ENCODE data around the gene GBA3. TPM values are rescaled to one million over a fixed set of nuclear protein-coding genes. Genes with fewer than 3 reads are reported as not detected.

The GBA3 gene
- total and polyA plus RNA-seq, 2 experiments from 2014 or later: not detected

DNA sequence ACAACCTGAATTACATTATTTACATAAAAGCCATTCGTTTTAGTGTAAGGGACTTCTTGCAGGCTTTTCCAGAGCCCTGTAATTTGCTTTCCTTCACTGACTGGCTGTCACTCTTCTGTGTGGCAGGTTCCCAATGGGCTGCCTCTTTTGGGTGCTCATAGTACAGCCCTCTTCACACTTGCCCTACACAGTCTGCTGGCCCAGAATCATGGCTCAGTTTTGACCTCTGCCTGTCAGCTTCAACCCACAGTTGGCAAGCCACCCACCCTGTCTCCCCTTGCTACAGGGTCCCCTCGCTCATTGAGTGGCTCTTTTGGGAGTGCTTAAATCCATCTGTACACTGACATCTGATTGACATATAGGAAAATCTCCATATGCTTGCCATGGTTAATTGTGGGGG is 97.9 kb downstream of the GBA3 start (continued):
- TF ChIP-seq STAT1 (IDR thresholded peaks at IDR 0.05; ENCODE audit: unreplicated experiment) (no peak), ZNF114 (CRISPR knock-in tag; IDR thresholded peaks at IDR 0.05) (no peak), POLR2AphosphoS5 (IDR thresholded peaks at IDR 0.05; ENCODE audit: low read depth) (no peak), JUNB (IDR thresholded peaks at IDR 0.05; ENCODE audit: unreplicated experiment) (no peak), NANOG (IDR thresholded peaks at IDR 0.05; ENCODE audit: borderline replicate concordance) (no peak), EZH2 (IDR thresholded peaks at IDR 0.05; ENCODE audit: low read depth, unreplicated experiment) (no peak)

DNA sequence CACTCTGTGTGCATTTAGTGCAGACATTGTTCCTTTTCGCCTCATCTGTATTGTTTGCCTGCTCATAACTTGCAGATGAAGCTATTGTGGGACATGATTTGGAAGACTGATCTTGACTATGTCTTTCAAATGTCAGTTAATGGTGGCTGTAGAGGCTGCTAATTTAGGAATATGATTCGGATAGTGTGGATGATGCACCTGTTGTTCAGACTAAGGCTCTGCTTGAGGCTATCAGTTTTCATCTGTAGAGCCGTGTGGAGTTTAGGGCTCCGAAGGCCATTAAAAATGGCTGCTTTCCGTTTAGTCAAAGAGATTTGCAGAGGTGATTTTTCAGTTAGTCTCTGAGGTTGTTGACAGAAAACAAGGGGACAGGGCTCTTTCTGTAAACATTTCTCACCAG is 102.0 kb downstream of the GBA3 start:
- H2AFZ ChIP-seq: no peak overlapping the region
- no peaks in the 10 kb centered on the region for H3K36me3 ChIP-seq (ENCODE audit: insufficient read depth)
- no peaks in the 10 kb centered on the region for H3K79me2 ChIP-seq (replicated peaks; ENCODE audit: insufficient read depth)
- DNase-seq (ENCODE audit: low spot score) (no peak), ATAC-seq (no peak)
- H3K4me1 ChIP-seq (ENCODE audit: insufficient read depth): no peaks in the 10 kb centered on the region
- H3K27me3 ChIP-seq (ENCODE audit: insufficient read depth): no peaks in the 10 kb centered on the region
- H3K36me3 Mint-ChIP-seq (ENCODE audit: low read depth): no peaks in the 10 kb centered on the region
- no peaks in the 10 kb centered on the region for H3K9me3 Mint-ChIP-seq
- H3K4me3 Mint-ChIP-seq: no peak overlapping the region
- H3K9me2 ChIP-seq (ENCODE audit: insufficient read depth): peaks cover 7% of the 10 kb centered on the region; the same call in 1 of the 2 replicates
- no peaks in the 10 kb centered on the region for H3K4me1 Mint-ChIP-seq
- H3K27me3 Mint-ChIP-seq (ENCODE audit: insufficient read depth, low read depth, poor library complexity): no peaks in the 10 kb centered on the region
- H3K27ac ChIP-seq (ENCODE audit: low read depth): no peak overlapping the region
- no peaks in the 10 kb centered on the region for H3F3A ChIP-seq (replicated peaks; ENCODE audit: low read depth)
- no peaks in the 10 kb centered on the region for H4K20me1 ChIP-seq (replicated peaks; ENCODE audit: insufficient read depth)
- H3K4me2 ChIP-seq: no peak overlapping the region
- TF ChIP-seq, protein P1, sequence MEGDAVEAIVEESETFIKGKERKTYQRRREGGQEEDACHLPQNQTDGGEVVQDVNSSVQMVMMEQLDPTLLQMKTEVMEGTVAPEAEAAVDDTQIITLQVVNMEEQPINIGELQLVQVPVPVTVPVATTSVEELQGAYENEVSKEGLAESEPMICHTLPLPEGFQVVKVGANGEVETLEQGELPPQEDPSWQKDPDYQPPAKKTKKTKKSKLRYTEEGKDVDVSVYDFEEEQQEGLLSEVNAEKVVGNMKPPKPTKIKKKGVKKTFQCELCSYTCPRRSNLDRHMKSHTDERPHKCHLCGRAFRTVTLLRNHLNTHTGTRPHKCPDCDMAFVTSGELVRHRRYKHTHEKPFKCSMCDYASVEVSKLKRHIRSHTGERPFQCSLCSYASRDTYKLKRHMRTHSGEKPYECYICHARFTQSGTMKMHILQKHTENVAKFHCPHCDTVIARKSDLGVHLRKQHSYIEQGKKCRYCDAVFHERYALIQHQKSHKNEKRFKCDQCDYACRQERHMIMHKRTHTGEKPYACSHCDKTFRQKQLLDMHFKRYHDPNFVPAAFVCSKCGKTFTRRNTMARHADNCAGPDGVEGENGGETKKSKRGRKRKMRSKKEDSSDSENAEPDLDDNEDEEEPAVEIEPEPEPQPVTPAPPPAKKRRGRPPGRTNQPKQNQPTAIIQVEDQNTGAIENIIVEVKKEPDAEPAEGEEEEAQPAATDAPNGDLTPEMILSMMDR (conservative IDR thresholded peaks at IDR 0.05; ENCODE audit: low read depth in 2 of 2): no peak
- TF ChIP-seq ZNF331 (CRISPR knock-in tag; IDR thresholded peaks at IDR 0.05; ENCODE audit: low read depth): no peak
- TF ChIP-seq NANOG (IDR thresholded peaks at IDR 0.05; ENCODE audit: borderline replicate concordance): no peak
- TF ChIP-seq EZH2phosphoT487 (IDR thresholded peaks at IDR 0.05; ENCODE audit: unreplicated experiment): no peak
- no peak for TF ChIP-seq CREB1 (CRISPR knock-in tag; IDR thresholded peaks at IDR 0.05; ENCODE audit: low read depth)
- no peak for TF ChIP-seq EZH2 (IDR thresholded peaks at IDR 0.05; ENCODE audit: low read depth, unreplicated experiment)
- TF ChIP-seq, protein P2, sequence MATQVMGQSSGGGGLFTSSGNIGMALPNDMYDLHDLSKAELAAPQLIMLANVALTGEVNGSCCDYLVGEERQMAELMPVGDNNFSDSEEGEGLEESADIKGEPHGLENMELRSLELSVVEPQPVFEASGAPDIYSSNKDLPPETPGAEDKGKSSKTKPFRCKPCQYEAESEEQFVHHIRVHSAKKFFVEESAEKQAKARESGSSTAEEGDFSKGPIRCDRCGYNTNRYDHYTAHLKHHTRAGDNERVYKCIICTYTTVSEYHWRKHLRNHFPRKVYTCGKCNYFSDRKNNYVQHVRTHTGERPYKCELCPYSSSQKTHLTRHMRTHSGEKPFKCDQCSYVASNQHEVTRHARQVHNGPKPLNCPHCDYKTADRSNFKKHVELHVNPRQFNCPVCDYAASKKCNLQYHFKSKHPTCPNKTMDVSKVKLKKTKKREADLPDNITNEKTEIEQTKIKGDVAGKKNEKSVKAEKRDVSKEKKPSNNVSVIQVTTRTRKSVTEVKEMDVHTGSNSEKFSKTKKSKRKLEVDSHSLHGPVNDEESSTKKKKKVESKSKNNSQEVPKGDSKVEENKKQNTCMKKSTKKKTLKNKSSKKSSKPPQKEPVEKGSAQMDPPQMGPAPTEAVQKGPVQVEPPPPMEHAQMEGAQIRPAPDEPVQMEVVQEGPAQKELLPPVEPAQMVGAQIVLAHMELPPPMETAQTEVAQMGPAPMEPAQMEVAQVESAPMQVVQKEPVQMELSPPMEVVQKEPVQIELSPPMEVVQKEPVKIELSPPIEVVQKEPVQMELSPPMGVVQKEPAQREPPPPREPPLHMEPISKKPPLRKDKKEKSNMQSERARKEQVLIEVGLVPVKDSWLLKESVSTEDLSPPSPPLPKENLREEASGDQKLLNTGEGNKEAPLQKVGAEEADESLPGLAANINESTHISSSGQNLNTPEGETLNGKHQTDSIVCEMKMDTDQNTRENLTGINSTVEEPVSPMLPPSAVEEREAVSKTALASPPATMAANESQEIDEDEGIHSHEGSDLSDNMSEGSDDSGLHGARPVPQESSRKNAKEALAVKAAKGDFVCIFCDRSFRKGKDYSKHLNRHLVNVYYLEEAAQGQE (IDR thresholded peaks at IDR 0.05; ENCODE audit: unreplicated experiment): no peak
- TF ChIP-seq, protein P3, sequence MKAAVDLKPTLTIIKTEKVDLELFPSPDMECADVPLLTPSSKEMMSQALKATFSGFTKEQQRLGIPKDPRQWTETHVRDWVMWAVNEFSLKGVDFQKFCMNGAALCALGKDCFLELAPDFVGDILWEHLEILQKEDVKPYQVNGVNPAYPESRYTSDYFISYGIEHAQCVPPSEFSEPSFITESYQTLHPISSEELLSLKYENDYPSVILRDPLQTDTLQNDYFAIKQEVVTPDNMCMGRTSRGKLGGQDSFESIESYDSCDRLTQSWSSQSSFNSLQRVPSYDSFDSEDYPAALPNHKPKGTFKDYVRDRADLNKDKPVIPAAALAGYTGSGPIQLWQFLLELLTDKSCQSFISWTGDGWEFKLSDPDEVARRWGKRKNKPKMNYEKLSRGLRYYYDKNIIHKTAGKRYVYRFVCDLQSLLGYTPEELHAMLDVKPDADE (IDR thresholded peaks at IDR 0.05): no peak
- no peak for TF ChIP-seq JUNB (IDR thresholded peaks at IDR 0.05; ENCODE audit: unreplicated experiment)
- TF ChIP-seq, protein P4, sequence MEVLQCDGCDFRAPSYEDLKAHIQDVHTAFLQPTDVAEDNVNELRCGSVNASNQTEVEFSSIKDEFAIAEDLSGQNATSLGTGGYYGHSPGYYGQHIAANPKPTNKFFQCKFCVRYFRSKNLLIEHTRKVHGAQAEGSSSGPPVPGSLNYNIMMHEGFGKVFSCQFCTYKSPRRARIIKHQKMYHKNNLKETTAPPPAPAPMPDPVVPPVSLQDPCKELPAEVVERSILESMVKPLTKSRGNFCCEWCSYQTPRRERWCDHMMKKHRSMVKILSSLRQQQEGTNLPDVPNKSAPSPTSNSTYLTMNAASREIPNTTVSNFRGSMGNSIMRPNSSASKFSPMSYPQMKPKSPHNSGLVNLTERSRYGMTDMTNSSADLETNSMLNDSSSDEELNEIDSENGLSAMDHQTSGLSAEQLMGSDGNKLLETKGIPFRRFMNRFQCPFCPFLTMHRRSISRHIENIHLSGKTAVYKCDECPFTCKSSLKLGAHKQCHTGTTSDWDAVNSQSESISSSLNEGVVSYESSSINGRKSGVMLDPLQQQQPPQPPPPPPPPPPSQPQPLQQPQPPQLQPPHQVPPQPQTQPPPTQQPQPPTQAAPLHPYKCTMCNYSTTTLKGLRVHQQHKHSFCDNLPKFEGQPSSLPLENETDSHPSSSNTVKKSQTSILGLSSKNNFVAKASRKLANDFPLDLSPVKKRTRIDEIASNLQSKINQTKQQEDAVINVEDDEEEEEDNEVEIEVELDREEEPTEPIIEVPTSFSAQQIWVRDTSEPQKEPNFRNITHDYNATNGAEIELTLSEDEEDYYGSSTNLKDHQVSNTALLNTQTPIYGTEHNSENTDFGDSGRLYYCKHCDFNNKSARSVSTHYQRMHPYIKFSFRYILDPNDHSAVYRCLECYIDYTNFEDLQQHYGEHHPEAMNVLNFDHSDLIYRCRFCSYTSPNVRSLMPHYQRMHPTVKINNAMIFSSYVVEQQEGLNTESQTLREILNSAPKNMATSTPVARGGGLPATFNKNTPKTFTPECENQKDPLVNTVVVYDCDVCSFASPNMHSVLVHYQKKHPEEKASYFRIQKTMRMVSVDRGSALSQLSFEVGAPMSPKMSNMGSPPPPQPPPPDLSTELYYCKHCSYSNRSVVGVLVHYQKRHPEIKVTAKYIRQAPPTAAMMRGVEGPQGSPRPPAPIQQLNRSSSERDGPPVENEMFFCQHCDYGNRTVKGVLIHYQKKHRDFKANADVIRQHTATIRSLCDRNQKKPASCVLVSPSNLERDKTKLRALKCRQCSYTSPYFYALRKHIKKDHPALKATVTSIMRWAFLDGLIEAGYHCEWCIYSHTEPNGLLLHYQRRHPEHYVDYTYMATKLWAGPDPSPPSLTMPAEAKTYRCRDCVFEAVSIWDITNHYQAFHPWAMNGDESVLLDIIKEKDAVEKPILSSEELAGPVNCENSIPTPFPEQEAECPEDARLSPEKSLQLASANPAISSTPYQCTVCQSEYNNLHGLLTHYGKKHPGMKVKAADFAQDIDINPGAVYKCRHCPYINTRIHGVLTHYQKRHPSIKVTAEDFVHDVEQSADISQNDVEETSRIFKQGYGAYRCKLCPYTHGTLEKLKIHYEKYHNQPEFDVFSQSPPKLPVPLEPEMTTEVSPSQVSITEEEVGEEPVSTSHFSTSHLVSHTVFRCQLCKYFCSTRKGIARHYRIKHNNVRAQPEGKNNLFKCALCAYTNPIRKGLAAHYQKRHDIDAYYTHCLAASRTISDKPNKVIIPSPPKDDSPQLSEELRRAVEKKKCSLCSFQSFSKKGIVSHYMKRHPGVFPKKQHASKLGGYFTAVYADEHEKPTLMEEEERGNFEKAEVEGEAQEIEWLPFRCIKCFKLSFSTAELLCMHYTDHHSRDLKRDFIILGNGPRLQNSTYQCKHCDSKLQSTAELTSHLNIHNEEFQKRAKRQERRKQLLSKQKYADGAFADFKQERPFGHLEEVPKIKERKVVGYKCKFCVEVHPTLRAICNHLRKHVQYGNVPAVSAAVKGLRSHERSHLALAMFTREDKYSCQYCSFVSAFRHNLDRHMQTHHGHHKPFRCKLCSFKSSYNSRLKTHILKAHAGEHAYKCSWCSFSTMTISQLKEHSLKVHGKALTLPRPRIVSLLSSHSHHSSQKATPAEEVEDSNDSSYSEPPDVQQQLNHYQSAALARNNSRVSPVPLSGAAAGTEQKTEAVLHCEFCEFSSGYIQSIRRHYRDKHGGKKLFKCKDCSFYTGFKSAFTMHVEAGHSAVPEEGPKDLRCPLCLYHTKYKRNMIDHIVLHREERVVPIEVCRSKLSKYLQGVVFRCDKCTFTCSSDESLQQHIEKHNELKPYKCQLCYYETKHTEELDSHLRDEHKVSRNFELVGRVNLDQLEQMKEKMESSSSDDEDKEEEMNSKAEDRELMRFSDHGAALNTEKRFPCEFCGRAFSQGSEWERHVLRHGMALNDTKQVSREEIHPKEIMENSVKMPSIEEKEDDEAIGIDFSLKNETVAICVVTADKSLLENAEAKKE (CRISPR knock-in tag; IDR thresholded peaks at IDR 0.05): no peak
- TF ChIP-seq ZNF114 (CRISPR knock-in tag; IDR thresholded peaks at IDR 0.05): no peak
- no peak for TF ChIP-seq STAT1 (IDR thresholded peaks at IDR 0.05; ENCODE audit: unreplicated experiment)
- TF ChIP-seq POLR2AphosphoS5 (IDR thresholded peaks at IDR 0.05; ENCODE audit: low read depth): no peak
- no peak overlapping the region for H3K27ac Mint-ChIP-seq
- no peak overlapping the region for H3K4me3 ChIP-seq
